Activated naive CD8-positive, alpha-beta T cell treated with anti-CD3 and anti-CD28 coated beads, Interleukin-2, amount 50 U/mL, for 24 hours (primary cell): ENCODE data around the gene C18orf63.
A peak's percentile ranks its signal among the peaks of the same experiment; 100 is the strongest.
"Not testable (repeated sequence)": the region's sequence is repeated elsewhere in the genome, so short reads cannot be mapped to it uniquely, and the experiment has no call there.

Experiments
- ATAC-seq: fragments of 150-1000 bp; cut with Tn5 transposase; one replicate; pipeline ENCODE4 v1.10.0; 2021
- DNase-seq: peaks from one replicate; pipeline ENCODE4 v3.0.0; 2021
- H3K27ac Mint-ChIP-seq: one replicate; pipeline ENCODE4 v1.8.0; 2021; ENCODE audit warnings: mild to moderate bottlenecking, mixed read lengths
- H3K27me3 Mint-ChIP-seq: one replicate; pipeline ENCODE4 v1.8.0; 2021; ENCODE audit warnings: mixed read lengths
- H3K36me3 Mint-ChIP-seq: one replicate; pipeline ENCODE4 v1.8.0; 2021; ENCODE audit warnings: low read depth, mixed read lengths
- H3K4me1 Mint-ChIP-seq: one replicate; pipeline ENCODE4 v1.8.0; 2021; ENCODE audit warnings: mixed read lengths
- H3K4me3 Mint-ChIP-seq: one replicate; pipeline ENCODE4 v1.8.0; 2021; ENCODE audit warnings: mild to moderate bottlenecking, moderate library complexity, mixed read lengths
- H3K9me3 Mint-ChIP-seq: one replicate; pipeline ENCODE4 v1.8.0; 2021; ENCODE audit warnings: mixed read lengths

Gene C18orf63

DNA sequence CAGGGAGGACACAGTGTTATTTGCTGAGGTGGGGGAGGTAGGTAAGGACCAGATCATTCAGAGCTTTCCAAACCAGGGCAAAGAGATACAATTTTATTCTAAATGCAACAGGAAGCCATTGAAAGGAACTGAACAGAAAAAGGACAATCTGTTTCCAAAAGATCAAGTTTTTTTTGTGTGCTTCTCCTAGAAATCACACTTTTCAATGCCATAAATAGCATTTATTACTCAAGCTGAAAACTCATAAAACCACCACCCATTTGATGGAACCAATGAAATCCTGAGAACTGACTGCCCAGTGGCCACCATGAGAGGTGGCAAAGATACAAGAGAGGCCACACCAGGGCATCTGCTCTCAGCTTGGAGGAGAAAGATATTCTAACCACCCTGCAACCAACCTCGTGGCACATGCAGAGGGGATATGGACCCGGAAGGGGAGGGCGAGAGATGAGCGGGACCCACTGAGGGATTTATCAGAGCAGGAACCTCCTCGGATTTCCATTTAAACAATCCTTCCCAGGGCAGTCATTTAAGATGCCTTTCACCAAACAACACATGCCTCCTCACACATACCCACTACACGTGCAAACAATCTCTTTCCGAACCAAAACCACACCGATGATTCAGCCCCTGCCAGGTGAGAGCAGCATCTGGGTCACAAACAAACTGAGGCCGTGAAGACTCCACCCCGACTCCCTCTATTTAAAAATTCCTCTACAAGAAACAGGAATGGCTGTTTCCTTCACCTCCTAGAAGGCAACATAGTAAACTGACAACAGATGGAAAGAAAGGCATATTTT is 32.7 kb upstream of the C18orf63 start:
- Mint-ChIP-seq H3K27me3 (no peaks in the 10 kb centered on the region), H3K4me1 (peaks cover 20% of the 10 kb centered on the region), H3K27ac (peak overlapping the region; percentile 29), H3K9me3 (no peaks in the 10 kb centered on the region), H3K4me3 (no peak overlapping the region), H3K36me3 (peaks cover 3% of the 10 kb centered on the region)
- ATAC-seq (peak; percentile 76), DNase-seq (no peak)

DNA sequence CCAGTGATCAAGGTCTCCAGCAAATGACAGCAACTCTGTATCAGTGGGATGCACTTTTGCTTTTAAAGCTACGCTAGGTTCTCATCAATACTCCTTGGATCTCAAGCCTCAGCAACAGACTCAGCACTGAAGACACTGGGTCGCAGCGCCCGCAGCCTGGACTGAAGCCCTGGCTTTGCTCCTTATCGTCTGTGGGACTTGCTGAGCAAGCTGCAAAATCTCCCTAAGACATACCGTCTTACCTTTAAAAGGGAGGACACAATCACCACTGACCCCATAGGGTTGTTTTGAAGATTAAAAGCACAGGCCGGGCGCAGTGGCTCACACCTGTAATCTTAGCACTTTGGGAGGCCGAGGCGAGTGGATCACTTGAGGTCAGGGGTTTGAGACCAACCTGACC is 32.0 kb upstream of the C18orf63 start:
- Mint-ChIP-seq H3K9me3 (no peaks in the 10 kb centered on the region), H3K4me3 (no peak overlapping the region), H3K4me1 (peaks cover 20% of the 10 kb centered on the region), H3K27ac (no peak overlapping the region), H3K36me3 (peaks cover 3% of the 10 kb centered on the region), H3K27me3 (no peaks in the 10 kb centered on the region)
- no peak for ATAC-seq
- DNase-seq, result no peak

DNA sequence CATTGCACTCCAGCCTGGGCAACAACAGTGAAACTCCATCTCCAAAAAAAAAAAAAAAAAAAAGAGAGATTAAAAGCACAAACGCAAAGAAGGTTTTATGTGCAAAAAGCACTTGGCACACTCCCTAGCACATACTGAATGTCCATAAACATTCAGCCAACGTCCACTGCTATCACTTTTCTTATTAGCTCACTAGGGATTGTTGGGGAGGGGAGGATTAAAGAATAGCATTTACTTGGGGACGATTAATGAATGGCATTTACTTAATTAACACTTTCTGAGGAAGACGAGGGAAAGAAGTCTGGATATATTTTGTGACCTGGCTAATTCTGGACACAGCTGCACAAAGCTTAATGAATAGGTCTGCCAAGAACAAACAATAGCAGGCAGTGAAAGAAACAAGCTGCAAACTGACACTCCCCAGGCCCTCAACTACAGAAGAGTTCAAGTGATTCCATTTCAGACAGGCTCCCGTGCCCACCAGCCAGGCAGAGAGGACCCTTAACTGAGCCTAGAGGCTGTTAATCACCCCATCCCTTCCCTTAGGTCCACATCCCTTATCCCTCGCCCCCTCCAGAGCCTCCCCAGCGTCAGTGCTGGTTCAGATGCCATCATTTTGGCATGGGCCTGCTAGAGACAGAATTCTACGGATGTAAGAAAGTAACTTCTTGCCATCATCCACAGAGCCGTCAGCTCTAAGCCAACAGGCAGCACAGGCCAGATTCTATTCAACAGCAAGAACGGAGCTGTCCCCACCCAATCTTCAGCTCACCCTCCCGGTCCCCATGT is 31.3 kb upstream of the C18orf63 start:
- no peak overlapping the region for H3K4me3 Mint-ChIP-seq
- H3K27ac Mint-ChIP-seq, result no peak overlapping the region
- ATAC-seq, result no peak

DNA sequence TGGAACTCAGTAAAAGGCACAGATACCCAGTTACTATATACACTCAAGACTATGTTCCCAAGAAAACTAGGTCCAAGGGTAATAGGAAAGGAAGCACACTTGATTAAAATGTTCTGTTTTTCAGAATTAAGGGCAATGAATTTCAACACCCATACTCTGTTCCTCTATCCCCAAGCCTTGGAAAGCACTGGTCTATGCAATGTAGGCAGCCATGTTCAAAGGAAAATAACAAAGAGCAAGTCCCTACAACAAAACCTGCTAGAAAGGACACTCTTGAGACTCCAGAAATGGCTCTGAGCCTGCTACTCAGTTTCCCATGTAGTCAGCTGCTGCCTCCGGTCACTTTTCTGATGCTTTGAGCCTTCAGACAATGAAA is 30.7 kb upstream of the C18orf63 start:
- Mint-ChIP-seq H3K4me3 (no peak overlapping the region), H3K9me3 (no peaks in the 10 kb centered on the region), H3K4me1 (peaks cover 23% of the 10 kb centered on the region), H3K27me3 (no peaks in the 10 kb centered on the region), H3K36me3 (peaks cover 3% of the 10 kb centered on the region), H3K27ac (no peak overlapping the region)
- DNase-seq, result no peak
- no peak for ATAC-seq

More for the DNA sequence above, 31.3 kb upstream of the C18orf63 start:
- Mint-ChIP-seq H3K27me3 (no peaks in the 10 kb centered on the region), H3K4me1 (peaks cover 20% of the 10 kb centered on the region), H3K9me3 (no peaks in the 10 kb centered on the region), H3K36me3 (peaks cover 3% of the 10 kb centered on the region)
- DNase-seq, result no peak

DNA sequence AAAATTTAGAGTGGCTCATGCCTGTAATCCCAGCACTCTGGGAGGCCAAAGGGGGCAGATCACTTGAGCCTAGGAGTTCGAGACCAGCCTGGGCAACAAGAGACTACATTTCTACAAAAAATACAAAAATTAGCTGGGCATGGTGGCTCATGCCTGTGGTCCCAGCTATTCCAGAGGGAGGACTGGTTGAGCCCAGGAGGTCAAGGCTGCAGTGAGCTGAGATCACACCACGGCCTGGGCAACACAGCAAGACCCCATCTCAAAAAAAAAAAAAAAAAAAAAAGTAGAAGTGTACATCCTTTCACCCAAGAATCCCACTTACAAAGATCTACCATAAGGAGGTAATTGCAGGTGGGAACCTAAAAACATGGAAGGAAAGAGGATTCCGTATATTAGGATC is 30.1 kb upstream of the C18orf63 start:
- not testable (repeated sequence) for H3K4me3 Mint-ChIP-seq, H3K9me3 Mint-ChIP-seq, H3K27ac Mint-ChIP-seq, ATAC-seq, H3K27me3 Mint-ChIP-seq, H3K36me3 Mint-ChIP-seq, DNase-seq
- peaks cover 26% of the 10 kb centered on the region for H3K4me1 Mint-ChIP-seq

DNA sequence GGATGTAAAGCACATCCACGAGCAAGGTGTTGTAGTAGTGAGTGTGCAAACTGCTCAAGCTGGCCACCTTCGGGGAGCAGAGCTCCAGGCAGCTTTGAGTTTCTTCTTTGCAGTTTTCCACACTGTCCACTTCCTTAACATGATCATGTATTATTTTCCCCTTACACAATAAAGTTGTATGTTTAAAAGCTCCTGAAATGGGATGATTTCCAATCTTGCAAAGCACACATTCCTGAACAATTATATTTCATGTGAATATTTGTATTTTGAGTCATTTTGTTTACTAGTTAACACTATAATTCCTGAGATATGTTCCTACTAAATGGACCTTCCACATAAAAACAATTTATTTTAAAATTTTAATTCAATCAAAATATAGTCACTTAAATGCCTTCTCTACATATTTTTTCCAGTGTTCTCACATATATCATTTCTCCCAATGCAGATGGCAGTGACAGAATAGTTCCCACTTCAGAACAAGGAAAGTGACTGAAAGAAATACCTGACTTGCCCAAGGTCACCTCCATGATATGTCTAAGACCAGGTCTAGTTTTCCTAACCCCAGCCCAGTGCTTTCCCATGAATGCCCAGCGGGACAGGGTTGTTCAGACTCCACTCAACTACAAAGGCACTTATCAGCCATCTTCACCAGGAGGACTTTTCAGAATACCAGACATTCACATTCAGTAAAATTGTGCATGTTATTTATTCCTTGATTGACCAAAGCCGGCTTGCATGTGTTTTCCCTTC is 29.4 kb upstream of the C18orf63 start:
- DNase-seq, result no peak
- Mint-ChIP-seq H3K4me1 (peaks cover 27% of the 10 kb centered on the region), H3K27ac (no peak overlapping the region), H3K27me3 (no peaks in the 10 kb centered on the region), H3K9me3 (no peaks in the 10 kb centered on the region), H3K36me3 (no peaks in the 10 kb centered on the region), H3K4me3 (no peak overlapping the region)
- ATAC-seq, result no peak

DNA sequence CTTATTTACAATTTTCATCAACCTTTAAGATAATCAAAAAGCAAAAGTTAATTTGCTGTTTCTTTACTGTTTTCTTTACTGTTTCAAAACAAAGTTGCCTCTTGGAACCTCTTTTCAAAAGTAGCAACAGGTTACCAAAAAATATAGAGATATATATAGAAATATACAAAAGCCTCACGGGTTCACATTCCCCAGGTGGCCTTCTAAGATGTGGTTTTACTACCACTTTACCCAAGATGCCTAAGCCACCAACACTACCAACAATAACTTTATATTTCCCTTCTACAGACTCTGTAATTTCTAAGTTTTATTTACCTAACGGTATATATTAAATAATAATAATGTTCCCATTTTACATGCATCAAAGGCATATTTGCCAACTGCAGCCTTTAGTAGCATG is 28.8 kb upstream of the C18orf63 start:
- Mint-ChIP-seq H3K4me3 (no peak overlapping the region), H3K36me3 (peaks cover 2% of the 10 kb centered on the region), H3K4me1 (peaks cover 30% of the 10 kb centered on the region), H3K9me3 (no peaks in the 10 kb centered on the region), H3K27me3 (no peaks in the 10 kb centered on the region), H3K27ac (no peak overlapping the region)
- ATAC-seq, result no peak
- DNase-seq, result no peak

DNA sequence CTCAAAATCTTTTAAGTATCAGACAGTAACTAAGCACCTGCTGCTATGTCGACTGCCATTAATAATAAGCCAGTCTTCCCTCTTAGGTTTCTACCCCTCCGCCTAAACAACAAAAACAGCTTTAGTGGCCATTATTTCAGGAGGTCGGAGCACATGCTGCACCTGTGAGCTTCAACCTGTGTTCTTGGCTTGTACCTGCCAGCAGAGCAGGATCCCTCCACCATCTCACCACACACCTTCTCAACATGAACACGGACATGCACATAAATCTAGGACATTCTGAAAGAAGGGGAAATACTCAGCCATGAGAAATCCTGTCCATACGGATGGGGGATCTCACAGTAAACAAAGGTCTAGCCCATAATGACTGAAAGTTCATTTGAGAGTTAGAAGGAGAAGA is 27.6 kb upstream of the C18orf63 start:
- no peak overlapping the region for H3K27ac Mint-ChIP-seq
- ATAC-seq, result no peak
- peaks cover 4% of the 10 kb centered on the region for H3K36me3 Mint-ChIP-seq
- peaks cover 1% of the 10 kb centered on the region for H3K27me3 Mint-ChIP-seq
- DNase-seq, result no peak
- H3K4me3 Mint-ChIP-seq, result no peak overlapping the region
- no peaks in the 10 kb centered on the region for H3K9me3 Mint-ChIP-seq
- H3K4me1 Mint-ChIP-seq, result peaks cover 28% of the 10 kb centered on the region

DNA sequence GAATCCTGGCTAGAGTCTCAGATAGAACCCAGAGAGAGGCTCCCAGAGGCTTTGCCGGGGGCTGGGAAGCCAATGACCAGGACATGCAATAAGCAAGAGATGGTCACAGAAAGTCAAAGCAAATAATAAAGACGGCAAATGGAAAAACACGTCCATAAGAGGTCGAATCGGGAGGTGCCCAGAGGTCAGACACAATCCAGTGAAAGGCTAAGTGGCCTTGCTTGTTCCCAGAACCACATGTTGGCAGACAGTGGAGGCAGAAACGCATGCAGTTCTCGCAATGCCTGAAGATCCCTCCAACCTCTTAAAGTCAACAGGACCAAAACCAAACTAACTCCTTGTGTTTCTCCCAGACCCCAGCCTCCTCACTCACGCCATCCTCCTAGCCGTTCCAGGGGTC is 26.9 kb upstream of the C18orf63 start:
- Mint-ChIP-seq H3K9me3 (no peaks in the 10 kb centered on the region), H3K4me1 (peaks cover 23% of the 10 kb centered on the region), H3K27me3 (peaks cover 1% of the 10 kb centered on the region), H3K4me3 (no peak overlapping the region), H3K36me3 (peaks cover 4% of the 10 kb centered on the region), H3K27ac (no peak overlapping the region)
- no peak for DNase-seq
- ATAC-seq, result no peak

DNA sequence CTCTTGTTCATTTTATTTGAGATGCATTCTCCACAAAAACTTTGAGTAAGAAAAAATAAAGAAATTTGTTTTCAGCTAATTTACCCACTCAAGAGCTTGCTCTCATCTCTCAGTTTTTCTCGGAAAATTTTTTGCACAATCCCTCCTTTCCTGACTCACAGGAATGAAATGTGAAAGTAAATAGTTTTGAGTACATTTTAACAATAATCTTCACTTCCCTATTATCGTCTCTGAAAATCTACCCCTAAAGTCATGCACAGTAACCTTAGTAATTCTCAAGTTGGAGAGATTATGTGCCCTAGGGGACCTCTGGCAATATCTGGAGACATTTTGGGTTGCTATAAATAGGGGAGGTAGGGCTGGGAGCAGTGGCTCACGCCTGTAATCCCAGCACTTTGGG is 26.5 kb upstream of the C18orf63 start:
- ATAC-seq, result no peak
- H3K36me3 Mint-ChIP-seq, result peaks cover 4% of the 10 kb centered on the region
- no peak overlapping the region for H3K4me3 Mint-ChIP-seq

DNA sequence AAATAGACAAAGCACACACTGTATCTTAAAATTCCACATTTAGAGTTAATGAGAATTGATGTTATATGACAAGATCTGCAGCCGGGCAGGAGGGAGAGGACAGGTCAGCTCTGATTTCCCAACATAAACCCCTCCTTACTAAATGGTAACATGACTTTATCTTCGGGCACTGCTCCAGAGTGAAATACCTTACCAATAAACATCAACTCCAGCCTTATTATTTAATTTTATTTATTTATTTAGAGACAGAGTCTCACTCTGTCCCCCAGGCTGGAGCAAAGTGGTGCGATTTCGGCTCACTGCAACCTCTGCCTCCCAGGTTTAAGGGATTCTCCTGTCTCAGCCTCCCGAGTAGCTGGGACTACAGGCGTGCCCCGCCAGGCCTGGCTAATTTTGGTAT is 25.6 kb upstream of the C18orf63 start:
- DNase-seq (no peak), ATAC-seq (no peak)
- Mint-ChIP-seq H3K36me3 (peaks cover 4% of the 10 kb centered on the region), H3K4me1 (peaks cover 23% of the 10 kb centered on the region), H3K27ac (no peak overlapping the region), H3K4me3 (no peak overlapping the region), H3K9me3 (no peaks in the 10 kb centered on the region), H3K27me3 (peaks cover 1% of the 10 kb centered on the region)

More for the DNA sequence above, 26.5 kb upstream of the C18orf63 start:
- no peak for DNase-seq
- Mint-ChIP-seq H3K9me3 (no peaks in the 10 kb centered on the region), H3K27me3 (peaks cover 1% of the 10 kb centered on the region), H3K27ac (no peak overlapping the region), H3K4me1 (peaks cover 23% of the 10 kb centered on the region)

DNA sequence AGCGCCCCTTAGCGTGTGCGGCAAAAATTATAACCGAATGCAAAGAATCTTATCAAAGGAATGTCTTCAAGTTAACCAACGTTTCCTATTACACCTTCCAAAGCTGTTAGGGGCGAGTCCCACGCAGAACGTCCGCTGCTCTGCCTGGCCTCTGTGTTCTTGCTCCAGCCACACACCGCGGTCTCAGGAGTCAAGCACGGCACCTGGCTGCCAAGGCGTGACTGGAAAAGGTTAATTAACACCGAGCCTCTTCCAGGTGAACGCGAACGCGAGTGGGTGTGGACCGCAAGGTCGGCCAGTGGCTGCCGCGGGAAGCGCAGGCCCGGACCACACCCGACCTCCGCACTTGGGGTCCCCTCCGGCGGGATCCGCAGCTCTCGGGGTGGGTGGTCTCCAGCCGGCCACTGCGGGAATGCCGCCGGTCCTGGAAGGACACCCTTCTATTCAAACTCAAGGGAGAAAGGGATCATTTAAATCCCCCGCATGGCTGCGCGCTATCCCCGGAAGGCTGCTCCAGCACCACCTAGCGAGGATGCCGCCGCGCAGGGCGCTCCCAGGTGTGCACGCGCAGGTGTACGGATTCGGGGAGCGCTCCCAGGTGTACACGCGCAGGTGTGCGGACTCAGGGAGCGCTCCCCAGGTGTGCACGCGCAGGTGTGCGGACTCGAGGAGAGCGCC is 24.7 kb upstream of the C18orf63 start:
- Mint-ChIP-seq H3K4me1 (peaks cover 23% of the 10 kb centered on the region), H3K4me3 (peak overlapping the region; percentile 95), H3K27me3 (peaks cover 1% of the 10 kb centered on the region), H3K36me3 (peaks cover 4% of the 10 kb centered on the region), H3K27ac (no peak overlapping the region), H3K9me3 (no peaks in the 10 kb centered on the region)
- DNase-seq (peak; percentile 16), ATAC-seq (no peak)

DNA sequence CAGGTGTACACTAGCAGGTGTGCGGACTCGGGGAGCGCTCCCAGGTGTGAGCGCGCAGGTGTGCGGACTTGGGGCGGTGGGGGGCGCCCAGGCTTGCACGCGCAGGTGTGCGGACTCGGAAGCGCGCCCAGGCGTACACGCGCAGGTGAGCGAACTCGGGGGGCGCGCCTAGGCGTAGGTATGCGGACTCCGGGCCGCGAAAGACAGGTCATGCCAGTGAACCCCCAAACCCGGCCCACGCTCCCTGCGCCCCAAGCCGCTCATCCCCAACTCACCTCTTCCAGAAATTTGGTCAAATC is 24.2 kb upstream of the C18orf63 start:
- Mint-ChIP-seq H3K4me3 (peak overlapping the region; percentile 95), H3K36me3 (peaks cover 4% of the 10 kb centered on the region), H3K27ac (peak overlapping the region; percentile 91), H3K9me3 (no peaks in the 10 kb centered on the region), H3K4me1 (peaks cover 23% of the 10 kb centered on the region), H3K27me3 (peaks cover 1% of the 10 kb centered on the region)
- no peak for ATAC-seq
- no peak for DNase-seq

DNA sequence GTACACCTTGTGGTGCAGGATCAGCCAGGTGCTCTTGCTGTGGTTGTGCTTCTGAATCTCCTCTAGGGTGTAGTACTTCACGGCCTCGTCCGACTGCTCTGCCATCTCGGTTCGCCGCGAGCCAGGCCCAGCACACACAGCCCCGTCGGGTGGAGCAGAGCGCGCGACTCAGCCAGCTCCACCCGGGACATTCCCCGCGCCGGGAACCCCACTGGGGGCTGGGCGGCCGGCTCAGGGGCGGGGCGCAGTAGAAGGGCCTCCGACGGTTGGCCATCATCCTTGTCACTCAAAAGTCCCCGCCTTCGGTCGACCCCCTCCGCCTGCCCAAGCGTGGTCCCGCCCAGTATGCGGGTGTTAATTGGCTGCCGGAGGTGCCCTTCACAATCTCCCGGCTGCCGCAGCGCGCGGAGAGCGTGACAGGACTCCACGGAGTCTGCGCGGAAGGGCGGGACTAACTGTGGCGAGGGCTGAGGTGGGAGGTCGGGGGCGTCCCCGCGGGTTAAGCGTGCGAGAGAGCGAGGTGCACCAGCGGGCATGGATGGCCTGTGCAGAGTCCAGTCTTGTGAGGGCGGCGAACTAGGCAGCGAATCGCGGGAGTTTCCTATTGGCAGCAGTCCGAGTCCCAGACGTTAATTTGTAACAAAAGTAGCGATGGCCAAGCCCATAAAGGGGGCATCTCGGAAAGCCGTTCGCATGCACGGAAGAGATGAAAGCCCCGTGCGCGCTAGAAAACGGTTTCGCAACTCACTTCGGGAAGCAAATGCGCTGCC is 23.7 kb upstream of the C18orf63 start, which contains the start of gene CYB5A:
CYB5A (minus strand) TSS at position 193 of the 770 bp plus-strand sequence; CDS start at position 105, 88 bp downstream.
- Mint-ChIP-seq H3K4me1 (peaks cover 23% of the 10 kb centered on the region), H3K4me3 (peak within 1 kb of the TSS; percentile 95), H3K9me3 (no peaks in the 10 kb centered on the region), H3K27ac (peak within 1 kb of the TSS; percentile 91), H3K36me3 (peaks cover 4% of the 10 kb centered on the region), H3K27me3 (peaks cover 1% of the 10 kb centered on the region)
- ATAC-seq (peak; percentile 99), DNase-seq (peak; percentile 99)
